ENCODE results near the gene PALLD.

DNA sequence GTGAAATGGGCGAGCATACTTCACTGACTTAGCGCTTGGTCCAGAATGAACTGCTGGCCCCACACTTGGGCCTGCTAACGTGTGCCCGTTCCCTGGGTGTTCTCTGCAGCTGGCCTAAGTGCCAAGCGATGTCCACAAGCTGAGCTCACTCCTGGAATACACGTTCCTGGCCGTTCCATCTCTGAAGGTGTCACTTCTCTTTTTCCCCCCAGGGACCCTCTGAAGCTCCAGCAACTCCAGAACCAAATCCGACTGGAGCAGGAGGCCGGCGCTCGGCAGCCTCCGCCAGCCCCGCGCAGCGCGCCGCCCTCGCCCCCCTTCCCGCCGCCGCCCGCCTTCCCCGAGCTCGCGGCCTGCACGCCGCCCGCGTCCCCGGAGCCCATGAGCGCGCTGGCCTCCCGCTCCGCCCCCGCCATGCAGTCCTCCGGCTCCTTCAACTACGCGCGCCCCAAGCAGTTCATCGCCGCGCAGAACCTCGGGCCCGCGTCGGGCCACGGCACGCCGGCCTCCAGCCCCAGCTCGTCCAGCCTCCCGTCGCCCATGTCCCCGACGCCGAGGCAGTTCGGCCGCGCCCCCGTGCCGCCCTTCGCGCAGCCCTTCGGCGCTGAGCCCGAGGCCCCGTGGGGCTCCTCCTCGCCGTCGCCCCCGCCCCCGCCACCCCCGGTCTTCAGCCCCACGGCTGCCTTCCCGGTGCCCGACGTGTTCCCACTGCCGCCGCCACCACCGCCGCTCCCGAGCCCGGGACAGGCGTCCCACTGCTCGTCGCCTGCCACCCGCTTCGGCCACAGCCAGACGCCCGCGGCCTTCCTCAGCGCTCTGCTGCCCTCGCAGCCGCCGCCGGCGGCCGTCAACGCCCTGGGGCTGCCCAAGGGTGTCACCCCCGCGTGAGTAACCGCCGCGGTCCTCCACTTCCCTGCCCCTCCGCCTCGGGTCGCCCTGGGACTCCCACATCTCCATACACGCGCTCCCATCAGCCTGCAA, 380.9 kb downstream of the PALLD start:
- no peak for TF ChIP-seq RELA (CRISPR knock-in tag; IDR thresholded peaks at IDR 0.05; ENCODE audit: borderline replicate concordance)
- TF ChIP-seq, protein P1, sequence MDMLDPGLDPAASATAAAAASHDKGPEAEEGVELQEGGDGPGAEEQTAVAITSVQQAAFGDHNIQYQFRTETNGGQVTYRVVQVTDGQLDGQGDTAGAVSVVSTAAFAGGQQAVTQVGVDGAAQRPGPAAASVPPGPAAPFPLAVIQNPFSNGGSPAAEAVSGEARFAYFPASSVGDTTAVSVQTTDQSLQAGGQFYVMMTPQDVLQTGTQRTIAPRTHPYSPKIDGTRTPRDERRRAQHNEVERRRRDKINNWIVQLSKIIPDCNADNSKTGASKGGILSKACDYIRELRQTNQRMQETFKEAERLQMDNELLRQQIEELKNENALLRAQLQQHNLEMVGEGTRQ (CRISPR knock-in tag; IDR thresholded peaks at IDR 0.05), result no peak
- TF ChIP-seq ZNF219 (CRISPR knock-in tag; IDR thresholded peaks at IDR 0.05; ENCODE audit: borderline replicate concordance), result no peak
- no peak for TF ChIP-seq NFYB (CRISPR knock-in tag; conservative IDR thresholded peaks at IDR 0.05; ENCODE audit: low read depth)
- TF ChIP-seq, protein P2, sequence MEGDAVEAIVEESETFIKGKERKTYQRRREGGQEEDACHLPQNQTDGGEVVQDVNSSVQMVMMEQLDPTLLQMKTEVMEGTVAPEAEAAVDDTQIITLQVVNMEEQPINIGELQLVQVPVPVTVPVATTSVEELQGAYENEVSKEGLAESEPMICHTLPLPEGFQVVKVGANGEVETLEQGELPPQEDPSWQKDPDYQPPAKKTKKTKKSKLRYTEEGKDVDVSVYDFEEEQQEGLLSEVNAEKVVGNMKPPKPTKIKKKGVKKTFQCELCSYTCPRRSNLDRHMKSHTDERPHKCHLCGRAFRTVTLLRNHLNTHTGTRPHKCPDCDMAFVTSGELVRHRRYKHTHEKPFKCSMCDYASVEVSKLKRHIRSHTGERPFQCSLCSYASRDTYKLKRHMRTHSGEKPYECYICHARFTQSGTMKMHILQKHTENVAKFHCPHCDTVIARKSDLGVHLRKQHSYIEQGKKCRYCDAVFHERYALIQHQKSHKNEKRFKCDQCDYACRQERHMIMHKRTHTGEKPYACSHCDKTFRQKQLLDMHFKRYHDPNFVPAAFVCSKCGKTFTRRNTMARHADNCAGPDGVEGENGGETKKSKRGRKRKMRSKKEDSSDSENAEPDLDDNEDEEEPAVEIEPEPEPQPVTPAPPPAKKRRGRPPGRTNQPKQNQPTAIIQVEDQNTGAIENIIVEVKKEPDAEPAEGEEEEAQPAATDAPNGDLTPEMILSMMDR (IDR thresholded peaks at IDR 0.05), result no peak
- no peak for TF ChIP-seq ZNF423 (CRISPR knock-in tag; IDR thresholded peaks at IDR 0.05)
- TF ChIP-seq, protein P3, sequence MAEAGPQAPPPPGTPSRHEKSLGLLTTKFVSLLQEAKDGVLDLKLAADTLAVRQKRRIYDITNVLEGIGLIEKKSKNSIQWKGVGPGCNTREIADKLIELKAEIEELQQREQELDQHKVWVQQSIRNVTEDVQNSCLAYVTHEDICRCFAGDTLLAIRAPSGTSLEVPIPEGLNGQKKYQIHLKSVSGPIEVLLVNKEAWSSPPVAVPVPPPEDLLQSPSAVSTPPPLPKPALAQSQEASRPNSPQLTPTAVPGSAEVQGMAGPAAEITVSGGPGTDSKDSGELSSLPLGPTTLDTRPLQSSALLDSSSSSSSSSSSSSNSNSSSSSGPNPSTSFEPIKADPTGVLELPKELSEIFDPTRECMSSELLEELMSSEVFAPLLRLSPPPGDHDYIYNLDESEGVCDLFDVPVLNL (CRISPR knock-in tag; IDR thresholded peaks at IDR 0.05; ENCODE audit: borderline replicate concordance, low read depth), result no peak
- TF ChIP-seq GRHL2 (CRISPR knock-in tag; IDR thresholded peaks at IDR 0.05; ENCODE audit: insufficient replicate concordance, severe bottlenecking), result no peak
- no peak for TF ChIP-seq HMGA2 (CRISPR knock-in tag; IDR thresholded peaks at IDR 0.05)
- no peak for TF ChIP-seq CREB1 (CRISPR knock-in tag; IDR thresholded peaks at IDR 0.05)
- no peak for TF ChIP-seq ZNF121 (CRISPR knock-in tag; IDR thresholded peaks at IDR 0.05)
- TF ChIP-seq, protein P4, sequence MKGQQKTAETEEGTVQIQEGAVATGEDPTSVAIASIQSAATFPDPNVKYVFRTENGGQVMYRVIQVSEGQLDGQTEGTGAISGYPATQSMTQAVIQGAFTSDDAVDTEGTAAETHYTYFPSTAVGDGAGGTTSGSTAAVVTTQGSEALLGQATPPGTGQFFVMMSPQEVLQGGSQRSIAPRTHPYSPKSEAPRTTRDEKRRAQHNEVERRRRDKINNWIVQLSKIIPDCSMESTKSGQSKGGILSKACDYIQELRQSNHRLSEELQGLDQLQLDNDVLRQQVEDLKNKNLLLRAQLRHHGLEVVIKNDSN (CRISPR knock-in tag; IDR thresholded peaks at IDR 0.05), result no peak
- no peak for TF ChIP-seq MYBL2 (CRISPR knock-in tag; IDR thresholded peaks at IDR 0.05)
- TF ChIP-seq GABPB1 (CRISPR knock-in tag; IDR thresholded peaks at IDR 0.05), result no peak

All from WTC11 (cell line).